Activated CD8-positive, alpha-beta memory T cell treated with anti-CD3 and anti-CD28 coated beads, Interleukin-2, amount 50 U/mL, for 1 hour (primary cell): Measurements from ENCODE around the gene ZBTB16.

Source experiments
- DNase-seq: peaks from one replicate; pipeline ENCODE4 v3.0.0-alpha.2; 2020; ENCODE audit errors: extremely low read depth

Gene ZBTB16

GRCh38 chr11:114262681-114263512 is 203.4 kb downstream of the ZBTB16 start:
- no peak for DNase-seq

- no peak for DNase-seq
Observed at GRCh38 chr11:114263513-114264170, 204.1 kb downstream of the ZBTB16 start.

- DNase-seq = no peak
Observed at GRCh38 chr11:114264381-114264780, 204.9 kb downstream of the ZBTB16 start.

GRCh38 chr11:114265122-114265878 is 205.8 kb downstream of the ZBTB16 start:
- no peak for DNase-seq

DNA sequence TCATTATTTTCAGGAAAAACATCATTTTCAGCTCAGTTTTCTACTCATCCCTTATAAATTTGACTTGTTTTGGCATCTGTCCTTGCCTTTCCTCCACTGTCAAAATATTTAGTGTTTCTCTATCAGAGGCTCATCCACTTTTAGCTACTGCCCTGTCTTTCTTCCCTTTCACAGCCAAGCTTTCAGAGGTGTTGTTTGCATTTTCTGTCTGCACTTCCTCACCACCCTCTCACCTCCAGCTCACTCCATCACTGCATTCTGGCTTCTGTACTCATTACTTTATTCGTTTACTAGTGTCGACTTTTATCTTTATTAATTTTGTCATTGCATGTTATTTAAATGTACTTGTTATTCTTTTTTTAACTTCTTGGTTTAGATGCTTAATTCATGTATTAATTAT is 210.0 kb downstream of the ZBTB16 start:
- no peak for DNase-seq

DNA sequence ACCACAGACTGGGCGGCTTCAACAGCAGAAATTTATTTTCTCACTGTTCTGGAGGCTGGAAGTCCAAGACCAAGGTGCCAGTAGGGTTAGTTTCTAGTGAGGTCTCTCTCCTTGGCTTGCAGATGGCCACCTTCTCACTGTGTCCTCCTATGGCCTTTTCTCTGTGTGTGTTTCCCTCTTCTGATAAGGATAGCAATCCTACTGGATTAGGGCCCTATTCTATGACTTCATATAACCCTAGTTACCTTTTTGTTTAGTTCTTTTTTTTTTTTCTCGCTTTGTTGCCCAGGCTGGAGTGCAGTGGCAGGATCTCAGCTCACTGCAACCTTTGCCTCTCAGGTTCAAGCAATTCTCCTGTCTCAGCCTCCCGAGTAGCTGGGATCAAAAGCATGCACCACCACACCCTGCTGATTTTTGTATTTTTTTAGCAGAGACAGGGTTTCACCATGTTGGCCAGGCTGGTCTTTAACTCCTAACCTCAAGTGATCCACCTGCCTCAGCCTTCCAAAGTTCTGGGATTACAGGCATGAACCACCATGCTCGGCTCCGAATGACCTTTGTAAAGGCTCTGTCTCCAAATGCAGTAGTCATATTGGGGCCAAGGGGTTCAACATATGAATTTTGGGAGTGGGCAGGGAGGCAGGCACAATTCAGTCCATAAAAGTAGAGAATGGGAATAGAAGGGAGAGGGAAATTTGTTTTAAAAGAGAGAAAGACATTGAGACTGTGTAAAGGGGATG is 211.2 kb downstream of the ZBTB16 start:
- no peak for DNase-seq

DNA sequence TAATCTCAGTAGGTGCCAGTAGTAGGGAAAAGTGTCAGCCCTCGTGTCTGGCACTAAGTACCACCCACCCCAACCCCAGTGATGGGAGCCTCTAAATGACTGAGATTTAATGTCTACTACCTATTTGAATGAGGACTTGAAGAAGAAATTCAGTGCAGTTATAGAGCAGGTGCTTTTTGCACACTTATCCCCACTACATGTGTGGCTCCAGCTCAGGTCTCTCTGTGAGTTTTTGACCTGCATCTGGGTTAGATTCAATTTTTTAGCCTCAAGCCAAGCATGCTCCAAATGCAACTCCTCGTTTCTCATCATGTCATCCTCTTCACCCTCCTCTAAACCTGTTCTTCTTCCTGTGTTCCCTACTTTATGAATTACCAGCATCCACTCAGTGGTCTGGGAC is 211.8 kb downstream of the ZBTB16 start:
- no peak for DNase-seq

- DNase-seq = no peak
Observed at GRCh38 chr11:114272311-114272710, 212.8 kb downstream of the ZBTB16 start.

GRCh38 chr11:114273071-114273470 is 213.6 kb downstream of the ZBTB16 start:
- no peak for DNase-seq

DNA sequence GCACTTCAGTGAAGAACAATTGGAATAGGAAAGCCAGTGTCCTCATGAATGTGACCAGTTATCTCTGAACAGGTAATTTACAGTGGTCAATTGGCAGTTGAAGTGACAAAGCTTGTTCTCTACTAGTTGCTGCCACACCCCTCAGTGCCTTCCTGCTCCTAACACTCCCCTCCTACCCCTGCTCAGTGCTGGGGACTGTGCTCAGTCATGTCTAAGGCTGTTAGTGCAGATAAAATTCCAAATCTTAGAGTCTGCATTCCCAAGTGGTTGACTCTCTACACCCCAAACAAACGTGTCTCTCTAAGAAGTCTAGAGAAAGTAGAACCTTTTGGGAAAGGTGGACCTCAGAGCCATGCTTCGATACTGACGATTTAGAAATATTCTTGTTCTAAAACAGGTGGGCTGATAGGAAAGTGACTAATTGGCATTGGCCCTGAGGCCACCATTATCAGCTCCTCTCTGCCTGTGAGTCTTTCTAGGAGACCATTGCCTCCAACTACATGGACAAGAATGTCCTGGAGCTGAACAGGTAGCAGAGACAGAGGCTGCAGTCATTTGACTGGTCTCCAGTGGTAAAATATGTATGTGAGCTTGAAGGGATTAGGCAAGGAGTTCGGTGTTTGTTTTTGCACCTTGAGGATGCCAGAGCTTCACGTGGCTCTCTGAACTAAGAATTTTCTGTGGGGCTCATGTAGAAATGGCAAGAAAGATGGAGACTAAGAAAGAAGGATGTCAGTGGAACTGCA is 214.6 kb downstream of the ZBTB16 start:
- DNase-seq = no peak

GRCh38 chr11:114274637-114275036 is 215.1 kb downstream of the ZBTB16 start:
- no peak for DNase-seq

DNA sequence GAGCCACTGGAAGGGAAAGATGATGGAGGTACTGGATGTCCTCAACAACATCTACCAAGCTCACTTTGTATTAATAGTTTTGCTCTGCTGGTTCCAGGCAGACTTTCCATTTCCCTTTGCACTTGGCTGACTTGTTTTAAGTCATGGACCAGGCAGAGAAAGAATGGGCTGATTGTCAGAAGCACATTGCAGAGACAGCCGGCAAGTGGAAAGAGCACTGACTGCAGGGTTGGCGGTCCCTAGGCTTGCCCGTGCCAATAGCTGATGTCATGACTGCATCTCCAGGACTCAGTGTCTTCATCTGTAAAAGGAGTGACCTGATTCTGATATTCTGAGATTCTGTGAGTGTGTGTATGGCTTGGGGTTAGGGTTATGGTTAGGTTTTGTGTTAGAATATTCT is 215.8 kb downstream of the ZBTB16 start:
- DNase-seq = no peak

- no peak for DNase-seq
Observed at GRCh38 chr11:114276077-114276476, 216.6 kb downstream of the ZBTB16 start.

GRCh38 chr11:114277637-114278341 is 218.3 kb downstream of the ZBTB16 start:
- DNase-seq = no peak

- DNase-seq = no peak
Observed at GRCh38 chr11:114278342-114279065, 219.0 kb downstream of the ZBTB16 start.

DNA sequence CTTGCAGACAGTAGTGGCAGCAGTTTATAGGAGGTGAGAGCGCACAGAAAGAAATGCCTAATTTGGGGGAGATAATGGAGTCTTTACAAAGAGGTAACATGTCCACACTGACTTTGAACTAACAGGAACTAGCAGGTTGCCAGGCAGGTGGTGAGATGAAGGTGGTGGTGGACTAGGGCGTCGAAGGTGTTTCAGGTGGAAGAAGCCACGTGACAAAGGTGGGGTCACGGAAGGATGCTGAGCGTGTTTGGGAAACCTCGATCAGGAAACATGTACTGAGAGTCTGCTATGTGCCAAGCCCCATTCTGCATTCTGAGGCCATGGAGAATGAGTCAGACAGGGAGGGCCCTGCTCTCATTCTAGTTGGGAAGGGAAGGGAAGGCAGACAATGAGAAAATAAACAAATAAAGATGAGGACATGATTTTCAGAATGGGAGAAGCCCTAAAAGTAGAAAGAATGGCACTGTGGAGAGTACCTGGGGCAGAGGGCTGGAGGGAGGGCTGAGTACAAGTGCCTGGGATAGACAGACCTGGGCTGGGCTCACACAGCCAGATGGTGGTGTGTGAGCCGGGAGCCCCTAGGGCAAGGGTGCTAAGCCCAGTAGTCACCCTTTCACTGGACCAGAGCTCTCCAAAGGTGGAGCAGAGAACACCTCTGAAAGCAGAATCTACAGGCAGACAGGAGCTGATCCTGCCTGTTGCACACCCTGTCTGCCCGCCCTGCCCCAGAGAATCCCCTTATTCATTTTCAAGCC is 220.5 kb downstream of the ZBTB16 start:
- DNase-seq = no peak

DNA sequence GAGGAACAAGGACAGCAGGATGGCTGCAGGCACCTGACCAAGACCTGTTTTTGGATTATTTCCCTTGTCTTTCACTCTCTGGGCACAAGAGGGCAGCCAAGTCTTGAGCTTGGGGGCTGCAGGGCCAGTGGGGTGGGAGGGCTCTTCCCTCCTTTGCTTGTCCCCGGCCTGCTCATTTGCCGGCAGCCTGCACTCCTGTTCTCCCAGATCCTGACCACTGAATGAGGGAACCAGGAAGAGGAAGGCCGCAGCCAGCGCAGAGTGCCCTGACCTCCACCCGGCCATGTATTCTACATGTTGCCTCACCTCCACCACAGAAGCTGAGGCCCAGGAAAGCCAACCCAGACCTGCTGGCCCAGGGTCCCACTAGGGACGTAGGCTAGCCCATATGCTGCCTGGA is 221.2 kb downstream of the ZBTB16 start:
- DNase-seq = no peak

DNA sequence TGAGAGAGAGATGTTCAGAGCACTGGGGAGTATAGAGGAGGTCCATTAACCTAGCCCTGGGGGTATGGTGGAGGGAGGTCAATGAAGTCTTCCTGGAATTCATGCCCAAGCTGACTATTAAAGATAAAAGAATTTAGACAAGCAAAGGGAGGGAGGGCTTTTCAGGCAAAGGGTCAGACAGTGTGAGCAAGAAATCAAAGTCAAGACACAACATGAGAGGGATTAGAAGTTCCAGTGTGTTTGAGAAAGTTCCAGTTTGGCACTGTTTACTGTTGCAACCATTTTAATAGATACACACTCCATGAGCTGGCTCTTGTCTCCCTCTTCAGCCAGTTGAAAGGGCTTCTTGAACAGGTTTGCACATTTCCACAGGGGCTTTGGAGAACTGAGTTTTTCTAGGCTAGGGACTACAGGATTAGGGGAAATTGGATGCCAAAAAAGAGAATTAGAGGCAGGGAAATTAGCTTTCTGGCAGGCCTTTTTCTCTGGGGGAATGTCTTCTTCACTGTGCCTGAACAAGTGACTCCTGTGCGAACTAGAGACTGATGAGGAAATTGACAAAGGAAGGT is 222.0 kb downstream of the ZBTB16 start:
- no peak for DNase-seq

DNA sequence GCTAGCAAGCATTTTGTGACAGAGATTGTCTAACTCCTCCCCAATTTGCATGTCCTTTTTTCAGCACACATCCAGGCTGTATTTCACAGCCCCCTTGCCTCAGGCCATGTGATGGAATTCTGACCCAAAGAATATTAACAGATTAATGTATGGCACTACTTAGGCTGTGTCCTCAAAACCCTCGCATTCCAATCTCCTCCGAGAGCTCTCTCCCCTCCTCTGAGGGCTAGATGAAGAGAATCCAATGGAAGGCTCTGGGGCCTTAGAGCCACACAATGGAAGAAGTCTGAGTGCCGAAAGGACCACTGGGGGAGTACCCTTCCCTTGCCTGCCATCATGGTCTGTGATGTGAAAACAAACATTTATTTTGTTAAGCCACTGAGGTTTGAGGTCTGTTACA is 223.0 kb downstream of the ZBTB16 start:
- DNase-seq = no peak
